ENCODE measurements around the gene CXCR2.

GRCh38 chr2:218127929-218128455 is 2.2 kb downstream of the CXCR2 start:
- TF ChIP-seq SMAD4 (CRISPR knock-in tag; IDR thresholded peaks at IDR 0.05) (no peak), CTCF (IDR thresholded peaks at IDR 0.05) (no peak), ATF2 (CRISPR knock-in tag; IDR thresholded peaks at IDR 0.05; ENCODE audit: borderline replicate concordance, low read depth) (no peak), PRRX2 (CRISPR knock-in tag; IDR thresholded peaks at IDR 0.05) (no peak), NFE2L1 (CRISPR knock-in tag; IDR thresholded peaks at IDR 0.05) (no peak), FOXK1 (CRISPR knock-in tag; IDR thresholded peaks at IDR 0.05) (no peak), USF2 (CRISPR knock-in tag; IDR thresholded peaks at IDR 0.05) (no peak), CREM (CRISPR knock-in tag; IDR thresholded peaks at IDR 0.05) (no peak), ZNF232 (CRISPR knock-in tag; IDR thresholded peaks at IDR 0.05) (no peak), ZNF121 (CRISPR knock-in tag; IDR thresholded peaks at IDR 0.05) (no peak), NFYB (CRISPR knock-in tag; conservative IDR thresholded peaks at IDR 0.05; ENCODE audit: low read depth) (no peak)
- TF ChIP-seq, protein P1, sequence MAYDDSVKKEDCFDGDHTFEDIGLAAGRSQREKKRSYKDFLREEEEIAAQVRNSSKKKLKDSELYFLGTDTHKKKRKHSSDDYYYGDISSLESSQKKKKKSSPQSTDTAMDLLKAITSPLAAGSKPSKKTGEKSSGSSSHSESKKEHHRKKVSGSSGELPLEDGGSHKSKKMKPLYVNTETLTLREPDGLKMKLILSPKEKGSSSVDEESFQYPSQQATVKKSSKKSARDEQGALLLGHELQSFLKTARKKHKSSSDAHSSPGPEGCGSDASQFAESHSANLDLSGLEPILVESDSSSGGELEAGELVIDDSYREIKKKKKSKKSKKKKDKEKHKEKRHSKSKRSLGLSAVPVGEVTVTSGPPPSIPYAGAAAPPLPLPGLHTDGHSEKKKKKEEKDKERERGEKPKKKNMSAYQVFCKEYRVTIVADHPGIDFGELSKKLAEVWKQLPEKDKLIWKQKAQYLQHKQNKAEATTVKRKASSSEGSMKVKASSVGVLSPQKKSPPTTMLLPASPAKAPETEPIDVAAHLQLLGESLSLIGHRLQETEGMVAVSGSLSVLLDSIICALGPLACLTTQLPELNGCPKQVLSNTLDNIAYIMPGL (CRISPR knock-in tag; IDR thresholded peaks at IDR 0.05) = no peak
- TF ChIP-seq, protein P2, sequence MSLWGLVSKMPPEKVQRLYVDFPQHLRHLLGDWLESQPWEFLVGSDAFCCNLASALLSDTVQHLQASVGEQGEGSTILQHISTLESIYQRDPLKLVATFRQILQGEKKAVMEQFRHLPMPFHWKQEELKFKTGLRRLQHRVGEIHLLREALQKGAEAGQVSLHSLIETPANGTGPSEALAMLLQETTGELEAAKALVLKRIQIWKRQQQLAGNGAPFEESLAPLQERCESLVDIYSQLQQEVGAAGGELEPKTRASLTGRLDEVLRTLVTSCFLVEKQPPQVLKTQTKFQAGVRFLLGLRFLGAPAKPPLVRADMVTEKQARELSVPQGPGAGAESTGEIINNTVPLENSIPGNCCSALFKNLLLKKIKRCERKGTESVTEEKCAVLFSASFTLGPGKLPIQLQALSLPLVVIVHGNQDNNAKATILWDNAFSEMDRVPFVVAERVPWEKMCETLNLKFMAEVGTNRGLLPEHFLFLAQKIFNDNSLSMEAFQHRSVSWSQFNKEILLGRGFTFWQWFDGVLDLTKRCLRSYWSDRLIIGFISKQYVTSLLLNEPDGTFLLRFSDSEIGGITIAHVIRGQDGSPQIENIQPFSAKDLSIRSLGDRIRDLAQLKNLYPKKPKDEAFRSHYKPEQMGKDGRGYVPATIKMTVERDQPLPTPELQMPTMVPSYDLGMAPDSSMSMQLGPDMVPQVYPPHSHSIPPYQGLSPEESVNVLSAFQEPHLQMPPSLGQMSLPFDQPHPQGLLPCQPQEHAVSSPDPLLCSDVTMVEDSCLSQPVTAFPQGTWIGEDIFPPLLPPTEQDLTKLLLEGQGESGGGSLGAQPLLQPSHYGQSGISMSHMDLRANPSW (CRISPR knock-in tag; conservative IDR thresholded peaks at IDR 0.05; ENCODE audit: low read depth) = no peak
